VCaP (cell line): ENCODE data around the gene PIMREG.

ENCODE experiments used
- H3K27ac ChIP-seq: fragments of 450-650 bp; 2 replicates; pipeline ENCODE4 v1.5.1; 2017
- CTCF ChIP-seq: fragments of 450-650 bp; conservative IDR thresholded peaks from 2 replicates; pipeline ENCODE4 v1.5.1; 2017; ENCODE audit warnings: mild to moderate bottlenecking, moderate library complexity

Gene PIMREG

GRCh38 chr17:6452471-6453266 is 8.4 kb downstream of the PIMREG start:
- H3K27ac ChIP-seq = no peak overlapping the region
- no peak for TF ChIP-seq CTCF

GRCh38 chr17:6453279-6454024 is 9.2 kb downstream of the PIMREG start:
- no peak for TF ChIP-seq CTCF
- H3K27ac ChIP-seq = no peak overlapping the region

- no peak for TF ChIP-seq CTCF
These were observed 10.5 kb downstream of the PIMREG start for GRCh38 chr17:6454495-6455320.

GRCh38 chr17:6455321-6455705 is 11.1 kb downstream of the PIMREG start:
- no peak for TF ChIP-seq CTCF

More at GRCh38 chr17:6454495-6455320, 10.5 kb downstream of the PIMREG start:
- peak overlapping the region; percentile 64 for H3K27ac ChIP-seq

GRCh38 chr17:6456321-6456720 is 12.1 kb downstream of the PIMREG start:
- no peak overlapping the region for H3K27ac ChIP-seq
- no peak for TF ChIP-seq CTCF

More at GRCh38 chr17:6455321-6455705, 11.1 kb downstream of the PIMREG start:
- H3K27ac ChIP-seq = peak overlapping the region; percentile 64

GRCh38 chr17:6456914-6457687 is 12.8 kb downstream of the PIMREG start:
- TF ChIP-seq CTCF = no peak

More at GRCh38 chr17:6456914-6457687, 12.8 kb downstream of the PIMREG start:
- H3K27ac ChIP-seq = no peak overlapping the region
